Gastrocnemius medialis (tissue), 4 donors: ENCODE results near the gene PROM2. TPM values are rescaled to one million over a fixed set of nuclear protein-coding genes. Genes with fewer than 3 reads are reported as not detected.
"Not testable (repeated sequence)": the region's sequence is repeated elsewhere in the genome, so short reads cannot be mapped to it uniquely, and the experiment has no call there.

Experiments used
- ATAC-seq, 2 donors: fragments of 150-250 bp; one replicate each; pipeline ENCODE4 v1.9.1; 2016
- DNase-seq, 2 donors: peaks; one replicate each; pipeline ENCODE4 v3.0.0-alpha.2; 2019
- H3K27ac ChIP-seq, 4 donors: fragments of 200-600 bp; sonication (generic); 1 replicate in 1 of 4; 2 replicates in 3 of 4; pipeline ENCODE4 v1.5.1; 2016 to 2018; ENCODE audit warnings: mild to moderate bottlenecking in 2 of 4, moderate library complexity in 1 of 4
- H3K27me3 ChIP-seq, 3 donors: fragments of 200-600 bp; sonication (generic) in 2 of 3; 1 replicate in 1 of 3; 2 replicates in 2 of 3; pipeline versions ENCODE4 v1.5.1 to v1.6.0; 2016 to 2019; ENCODE audit warnings: mild to moderate bottlenecking in 1 of 3, moderate library complexity in 1 of 3
- H3K36me3 ChIP-seq, 2 donors: fragments of 200-600 bp; sonication (generic) in 1 of 2; one replicate each; pipeline ENCODE4 v1.5.1; 2017 to 2018
- H3K4me1 ChIP-seq, 2 donors: fragments of 200-600 bp; sonication (generic) in 1 of 2; one replicate each; pipeline ENCODE4 v1.5.1; 2016 to 2017; ENCODE audit warnings: mild to moderate bottlenecking in 2 of 2
- H3K4me3 ChIP-seq, 4 donors: fragments of 200-600 bp; sonication (generic) in 3 of 4; 1 replicate in 1 of 4; 2 replicates in 3 of 4; pipeline ENCODE4 v1.5.1; 2016 to 2019; ENCODE audit warnings: mild to moderate bottlenecking in 2 of 4
- H3K9me3 ChIP-seq, 3 donors: fragments of 200-600 bp; sonication (generic) in 2 of 3; 1 replicate in 1 of 3; 2 replicates in 2 of 3; pipeline ENCODE4 v1.5.1; 2016 to 2019
- CTCF ChIP-seq, 5 experiments: fragments of 450-650 bp in 3 of 5; fragments of 200-600 bp in 2 of 5; sonication (generic) in 2 of 5; IDR thresholded peaks in 4 of 5; conservative IDR thresholded peaks in 1 of 5; 1 replicate in 4 of 5; 2 replicates in 1 of 5; pipeline ENCODE4 v1.5.1; 2016 to 2019; ENCODE audit warnings: antibody characterized with exemption in 5 of 5, mild to moderate bottlenecking in 3 of 5, moderate library complexity in 3 of 5
- POLR2A ChIP-seq, 2 donors: fragments of 450-650 bp; IDR thresholded peaks; one replicate each; pipeline ENCODE4 v1.6.1; 2017; ENCODE audit warnings: antibody characterized with exemption in 2 of 2, mild to moderate bottlenecking in 2 of 2, moderate library complexity in 2 of 2
- in situ Hi-C, 4 donors: fragments of 200-750 bp; cut with MboI; loops; one replicate each; pipeline versions ENCODE4 v1.15.0 to v1.8.0; 2017; ENCODE audit warnings: low sequenced_read_pairs in 4 of 4
- intact Hi-C: fragments of 100-400 bp; cut with DNase I; formaldehyde crosslinking; loops from one replicate; pipeline ENCODE4 v1.15.1; 2023; ENCODE audit warnings: low total_unique reads
- total RNA-seq, 4 donors: library from RNA; depleted of rRNA; stranded (reverse); fragments of >200 nt; gene quantifications; one replicate each; pipeline versions ENCODE4 v1.1.0 to v1.2.3, GENCODE V29; 2016

PROM2 gene
- total RNA-seq, 4 donors from 2014 or later: 0.33 to 0.46 TPM; not detected in 2

GRCh38 chr2:95268211-95269035 lies 5.8 kb upstream of the PROM2 start:
- Histone ChIP-seq H3K4me1 (no peaks in the 10 kb centered on the region), H3K27me3 (no peaks in the 10 kb centered on the region), H3K27ac (no peak overlapping the region), H3K9me3 (no peaks in the 10 kb centered on the region), H3K4me3 (no peak overlapping the region), H3K36me3 (no peaks in the 10 kb centered on the region)
- in situ Hi-C loops (no loop called here), intact Hi-C loops (no loop called here)
- ATAC-seq (no peak), DNase-seq (no peak)
- TF ChIP-seq CTCF (IDR thresholded peaks at IDR 0.05 in 4 of 5, conservative IDR thresholded peaks at IDR 0.05 in 1 of 5) (no peak), POLR2A (IDR thresholded peaks at IDR 0.05) (no peak)

DNA sequence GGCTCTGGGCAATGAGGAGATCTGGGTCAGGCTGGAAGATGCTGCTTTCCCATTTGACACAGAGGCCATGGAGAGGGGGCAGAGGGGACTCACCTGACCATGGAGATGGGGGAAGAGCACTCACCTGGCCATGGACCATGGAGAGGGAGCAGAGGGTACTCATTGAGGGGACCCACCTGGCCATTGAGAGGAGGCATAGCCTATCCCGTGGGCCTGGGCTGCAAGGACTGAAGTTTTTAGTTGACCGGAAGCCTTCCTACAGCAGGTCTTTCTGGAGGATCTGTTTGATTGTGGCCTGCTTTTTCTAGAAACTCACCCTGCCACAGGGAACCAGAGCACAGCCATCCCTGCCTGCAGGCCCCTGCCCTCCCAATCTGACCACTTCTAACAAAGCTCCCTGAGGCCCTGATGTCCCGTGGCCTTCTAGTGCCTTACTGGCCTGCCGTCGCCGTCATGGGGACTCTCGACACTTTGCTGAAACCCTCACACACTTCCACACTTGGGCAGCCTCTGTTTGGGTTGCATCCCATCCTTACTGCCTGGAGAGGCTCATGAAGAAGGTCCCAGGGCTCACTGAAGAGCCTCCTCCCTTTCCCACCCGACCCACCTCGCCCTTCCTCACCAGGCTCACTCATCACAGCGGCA lies 5.1 kb upstream of the PROM2 start:
- in situ Hi-C loops (no loop called here), intact Hi-C loops (no loop called here)
- H3K27me3 ChIP-seq: no peaks in the 10 kb centered on the region
- no peak overlapping the region for H3K27ac ChIP-seq
- no peak for ATAC-seq
- no peaks in the 10 kb centered on the region for H3K36me3 ChIP-seq
- no peaks in the 10 kb centered on the region for H3K9me3 ChIP-seq
- no peak for DNase-seq
- TF ChIP-seq POLR2A (IDR thresholded peaks at IDR 0.05): no peak
- TF ChIP-seq CTCF (IDR thresholded peaks at IDR 0.05 in 4 of 5, conservative IDR thresholded peaks at IDR 0.05 in 1 of 5): no peak
- H3K4me1 ChIP-seq: no peaks in the 10 kb centered on the region
- no peak overlapping the region for H3K4me3 ChIP-seq

DNA sequence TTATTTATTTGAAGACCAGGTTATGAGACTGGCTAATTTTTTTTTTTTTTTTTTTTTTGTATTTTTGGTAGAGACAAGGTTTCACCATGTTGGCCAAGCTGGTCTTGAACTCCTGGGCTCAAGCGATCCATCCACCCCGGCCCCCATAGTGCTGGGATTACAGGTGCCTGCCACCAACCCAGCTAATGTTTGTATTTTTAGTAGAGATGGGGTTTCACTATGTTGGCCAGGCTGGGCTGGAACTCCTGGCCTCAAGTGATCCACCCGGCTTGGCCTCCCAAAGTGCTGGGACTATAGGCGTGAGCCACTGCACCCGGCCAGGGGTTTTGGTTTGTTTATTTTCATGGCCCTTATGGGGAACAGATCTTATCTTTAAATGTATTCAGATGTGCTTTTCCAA lies 4.5 kb upstream of the PROM2 start:
- H3K4me3 ChIP-seq, ATAC-seq, intact Hi-C loops, DNase-seq, in situ Hi-C loops, H3K4me1 ChIP-seq, H3K27ac ChIP-seq, H3K27me3 ChIP-seq, H3K9me3 ChIP-seq, H3K36me3 ChIP-seq: not testable (repeated sequence)

DNA sequence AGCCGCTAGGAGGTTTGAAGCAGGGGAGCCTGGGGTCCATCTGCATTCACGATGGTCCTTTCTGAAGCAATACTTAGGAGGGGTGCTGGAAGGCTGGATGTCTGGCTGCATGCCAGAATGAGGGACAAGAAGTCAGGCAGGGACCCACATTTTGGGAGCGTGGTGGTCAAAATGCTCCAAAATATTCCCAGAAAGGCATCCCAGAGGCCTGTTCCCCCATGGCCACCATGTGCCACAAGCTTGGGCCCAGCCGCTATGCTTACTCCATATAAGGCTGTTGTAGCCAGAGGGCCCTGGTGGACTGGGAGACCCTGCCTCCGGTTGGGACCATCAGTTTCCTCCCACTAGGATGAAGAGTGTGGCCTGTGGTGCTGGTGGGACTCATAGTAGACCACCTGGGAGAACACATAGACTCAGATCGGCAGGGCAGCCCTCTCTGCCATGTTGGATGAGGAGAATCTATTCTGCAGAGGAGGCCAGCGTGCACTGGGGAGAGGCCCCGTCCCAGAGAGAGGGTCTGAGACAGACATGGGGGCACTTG lies 3.6 kb upstream of the PROM2 start:
- in situ Hi-C loops (no loop called here), intact Hi-C loops (no loop called here)
- Histone ChIP-seq H3K9me3 (no peaks in the 10 kb centered on the region), H3K4me1 (no peaks in the 10 kb centered on the region), H3K36me3 (no peaks in the 10 kb centered on the region), H3K4me3 (no peak overlapping the region), H3K27ac (no peak overlapping the region), H3K27me3 (no peaks in the 10 kb centered on the region)
- ATAC-seq (no peak), DNase-seq (no peak)
- TF ChIP-seq POLR2A (IDR thresholded peaks at IDR 0.05) (no peak), CTCF (IDR thresholded peaks at IDR 0.05 in 4 of 5, conservative IDR thresholded peaks at IDR 0.05 in 1 of 5) (no peak)

DNA sequence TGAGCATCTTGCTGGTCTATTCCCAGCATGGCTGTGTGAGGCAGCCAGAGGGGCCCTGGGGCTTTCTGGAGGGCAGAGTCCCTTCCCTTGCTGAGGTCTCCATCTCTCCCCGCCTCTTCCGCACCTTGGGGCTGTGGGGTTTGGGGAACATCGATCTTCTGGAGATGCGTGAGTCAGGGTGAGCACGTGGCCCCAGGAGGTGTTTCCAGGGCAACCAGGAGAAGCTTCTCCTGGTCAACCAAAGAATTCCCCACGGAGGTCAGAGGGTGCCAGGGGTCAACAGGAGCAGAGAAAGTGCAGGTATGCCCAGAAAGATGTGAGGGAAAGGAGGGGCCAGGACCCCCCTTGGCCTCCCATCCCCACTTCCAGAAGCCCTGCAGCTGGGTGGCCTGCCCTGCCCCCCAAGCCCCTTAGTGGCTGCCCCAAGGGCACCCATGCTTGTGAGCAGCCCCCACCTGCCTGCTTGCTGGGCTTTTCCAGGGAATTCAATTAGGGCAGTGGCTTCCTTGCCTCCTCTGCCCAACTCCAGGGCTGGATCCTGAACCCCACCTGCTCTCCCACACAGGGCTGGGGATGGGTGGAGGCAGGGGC lies 2.8 kb upstream of the PROM2 start:
- in situ Hi-C loops: no loop called here
- intact Hi-C loops: no loop called here
- no peaks in the 10 kb centered on the region for H3K36me3 ChIP-seq
- no peaks in the 10 kb centered on the region for H3K9me3 ChIP-seq
- H3K4me3 ChIP-seq: no peak overlapping the region
- no peak for ATAC-seq
- TF ChIP-seq POLR2A (IDR thresholded peaks at IDR 0.05) (no peak), CTCF (IDR thresholded peaks at IDR 0.05 in 4 of 5, conservative IDR thresholded peaks at IDR 0.05 in 1 of 5) (no peak)
- H3K27ac ChIP-seq: no peak overlapping the region
- H3K4me1 ChIP-seq: no peaks in the 10 kb centered on the region
- DNase-seq: no peak
- no peaks in the 10 kb centered on the region for H3K27me3 ChIP-seq
